Activated naive CD8-positive, alpha-beta T cell treated with anti-CD3 and anti-CD28 coated beads, Interleukin-2, amount 10 ng/mL, durations not matched to agents 7 days and 5 days (primary cell): ENCODE measurements around the gene MRGPRG. TPM values are rescaled to one million over a fixed set of nuclear protein-coding genes. Genes with fewer than 3 reads are reported as not detected.

Source experiments
- ATAC-seq: fragments of 150-1000 bp; cut with Tn5 transposase; one replicate; pipeline ENCODE4 v1.10.0; 2021; ENCODE audit warnings: low read depth, moderate library complexity
- POLR2A ChIA-PET: fragments of 350-600 bp; sonication (Branson Sonifier 250); formaldehyde crosslinking; loops from one replicate; lab custom pipeline; 2021; ENCODE audit warnings: antibody characterized with exemption; lab: Charles Lee
- DNase-seq: peaks from one replicate; pipeline ENCODE4 v3.0.0; 2021
- H3K27ac Mint-ChIP-seq: one replicate; pipeline ENCODE4 v1.8.0; 2022; ENCODE audit warnings: mild to moderate bottlenecking, mixed read lengths
- H3K27me3 Mint-ChIP-seq: one replicate; pipeline ENCODE4 v1.8.0; 2022; ENCODE audit warnings: mild to moderate bottlenecking, moderate library complexity, mixed read lengths
- H3K36me3 Mint-ChIP-seq: one replicate; pipeline ENCODE4 v1.8.0; 2021; ENCODE audit warnings: mild to moderate bottlenecking, mixed read lengths
- H3K4me1 Mint-ChIP-seq: one replicate; pipeline ENCODE4 v1.8.0; 2021; ENCODE audit warnings: mixed read lengths
- H3K4me3 Mint-ChIP-seq: one replicate; pipeline ENCODE4 v1.8.0; 2022; ENCODE audit warnings: mild to moderate bottlenecking, moderate library complexity, mixed read lengths
- H3K9me3 Mint-ChIP-seq: one replicate; pipeline ENCODE4 v1.8.0; 2021; ENCODE audit warnings: mixed read lengths
- total RNA-seq, 2 experiments: library from RNA; stranded (reverse); gene quantifications; one replicate each; pipeline ENCODE4 v1.2.3, GENCODE V29; 2021

MRGPRG gene
- total RNA-seq, 2 experiments from 2014 or later = not detected

GRCh38 chr11:3222003-3222855, 3.6 kb upstream of the MRGPRG start:
- Mint-ChIP-seq H3K4me1 (peaks cover 5% of the 10 kb centered on the region), H3K4me3 (no peak overlapping the region), H3K27me3 (peaks cover 8% of the 10 kb centered on the region), H3K27ac (no peak overlapping the region), H3K36me3 (no peaks in the 10 kb centered on the region), H3K9me3 (no peaks in the 10 kb centered on the region)
- POLR2A ChIA-PET = no interaction called here
- DNase-seq (peak; percentile 21), ATAC-seq (no peak)

- H3K4me1 Mint-ChIP-seq = peaks cover 10% of the 10 kb centered on the region
- POLR2A ChIA-PET = no interaction called here
- peaks cover 12% of the 10 kb centered on the region for H3K27me3 Mint-ChIP-seq
- no peak overlapping the region for H3K27ac Mint-ChIP-seq
- ATAC-seq (no peak), DNase-seq (peak; percentile 21)
- no peaks in the 10 kb centered on the region for H3K9me3 Mint-ChIP-seq
- H3K36me3 Mint-ChIP-seq = no peaks in the 10 kb centered on the region
- no peak overlapping the region for H3K4me3 Mint-ChIP-seq
These were observed 2.9 kb upstream of the MRGPRG start for GRCh38 chr11:3221408-3222002.

- Mint-ChIP-seq H3K4me1 (peaks cover 10% of the 10 kb centered on the region), H3K4me3 (no peak overlapping the region), H3K27ac (no peak overlapping the region), H3K9me3 (no peaks in the 10 kb centered on the region), H3K27me3 (peaks cover 12% of the 10 kb centered on the region), H3K36me3 (no peaks in the 10 kb centered on the region)
- POLR2A ChIA-PET = no interaction called here
- DNase-seq = peak; percentile 19
- ATAC-seq = no peak
These were observed 2.2 kb upstream of the MRGPRG start for GRCh38 chr11:3220521-3221407.

- DNase-seq = peak; percentile 29
- POLR2A ChIA-PET = no interaction called here
- ATAC-seq = no peak
- peaks cover 12% of the 10 kb centered on the region for H3K27me3 Mint-ChIP-seq
- H3K36me3 Mint-ChIP-seq = no peaks in the 10 kb centered on the region
- no peaks in the 10 kb centered on the region for H3K9me3 Mint-ChIP-seq
- H3K27ac Mint-ChIP-seq = no peak overlapping the region
- no peak overlapping the region for H3K4me3 Mint-ChIP-seq
- peaks cover 10% of the 10 kb centered on the region for H3K4me1 Mint-ChIP-seq
These were observed 1.5 kb upstream of the MRGPRG start for GRCh38 chr11:3220101-3220500.

- H3K27me3 Mint-ChIP-seq = peaks cover 12% of the 10 kb centered on the region
- H3K9me3 Mint-ChIP-seq = no peaks in the 10 kb centered on the region
- no peak overlapping the region for H3K27ac Mint-ChIP-seq
- H3K4me3 Mint-ChIP-seq = no peak overlapping the region
- no peaks in the 10 kb centered on the region for H3K36me3 Mint-ChIP-seq
- POLR2A ChIA-PET = no interaction called here
- no peak for ATAC-seq
- no peak for DNase-seq
- H3K4me1 Mint-ChIP-seq = peaks cover 10% of the 10 kb centered on the region
These were observed 774 bp upstream of the MRGPRG start for GRCh38 chr11:3219281-3219892.

- peaks cover 10% of the 10 kb centered on the region for H3K4me1 Mint-ChIP-seq
- H3K9me3 Mint-ChIP-seq = no peaks in the 10 kb centered on the region
- H3K27ac Mint-ChIP-seq = no peak overlapping the region
These were observed 663 bp downstream of the MRGPRG start for GRCh38 chr11:3217818-3218482.

GRCh38 chr11:3216027-3216525, 2.5 kb downstream of the MRGPRG start:
- H3K4me3 Mint-ChIP-seq = no peak overlapping the region
- H3K4me1 Mint-ChIP-seq = peaks cover 5% of the 10 kb centered on the region
- peak; percentile 16 for DNase-seq
- no peak overlapping the region for H3K27ac Mint-ChIP-seq
- no peak for ATAC-seq
- peaks cover 2% of the 10 kb centered on the region for H3K36me3 Mint-ChIP-seq
- POLR2A ChIA-PET = no interaction called here
- peaks cover 17% of the 10 kb centered on the region for H3K27me3 Mint-ChIP-seq
- H3K9me3 Mint-ChIP-seq = peaks cover 6% of the 10 kb centered on the region

More at GRCh38 chr11:3217818-3218482, 663 bp downstream of the MRGPRG start:
- DNase-seq = peak; percentile 24
- H3K27me3 Mint-ChIP-seq = peaks cover 11% of the 10 kb centered on the region
- ATAC-seq = no peak
- H3K36me3 Mint-ChIP-seq = no peaks in the 10 kb centered on the region
- no peak overlapping the region for H3K4me3 Mint-ChIP-seq
- POLR2A ChIA-PET = no interaction called here

- H3K4me3 Mint-ChIP-seq = no peak overlapping the region
- H3K36me3 Mint-ChIP-seq = peaks cover 2% of the 10 kb centered on the region
- peaks cover 5% of the 10 kb centered on the region for H3K4me1 Mint-ChIP-seq
- ATAC-seq (no peak), DNase-seq (peak; percentile 20)
- H3K27ac Mint-ChIP-seq = no peak overlapping the region
- H3K9me3 Mint-ChIP-seq = peaks cover 6% of the 10 kb centered on the region
- POLR2A ChIA-PET = no interaction called here
- peaks cover 17% of the 10 kb centered on the region for H3K27me3 Mint-ChIP-seq
These were observed 3.1 kb downstream of the MRGPRG start for GRCh38 chr11:3215346-3216026.

GRCh38 chr11:3214420-3214699, 4.3 kb downstream of the MRGPRG start:
- Mint-ChIP-seq H3K27me3 (peaks cover 21% of the 10 kb centered on the region), H3K9me3 (peaks cover 6% of the 10 kb centered on the region), H3K36me3 (peaks cover 2% of the 10 kb centered on the region), H3K4me1 (peaks cover 5% of the 10 kb centered on the region), H3K4me3 (no peak overlapping the region), H3K27ac (no peak overlapping the region)
- POLR2A ChIA-PET = no interaction called here
- ATAC-seq (no peak), DNase-seq (no peak)

- POLR2A ChIA-PET = no interaction called here
- DNase-seq (peak; percentile 14), ATAC-seq (no peak)
- H3K9me3 Mint-ChIP-seq = peaks cover 6% of the 10 kb centered on the region
- H3K27ac Mint-ChIP-seq = no peak overlapping the region
- peaks cover 21% of the 10 kb centered on the region for H3K27me3 Mint-ChIP-seq
- peaks cover 2% of the 10 kb centered on the region for H3K36me3 Mint-ChIP-seq
- peaks cover 5% of the 10 kb centered on the region for H3K4me1 Mint-ChIP-seq
- H3K4me3 Mint-ChIP-seq = no peak overlapping the region
These were observed 4.8 kb downstream of the MRGPRG start for GRCh38 chr11:3213659-3214419.

- no peak overlapping the region for H3K27ac Mint-ChIP-seq
- ATAC-seq (no peak), DNase-seq (no peak)
- peaks cover 6% of the 10 kb centered on the region for H3K9me3 Mint-ChIP-seq
- H3K4me1 Mint-ChIP-seq = no peaks in the 10 kb centered on the region
- no peak overlapping the region for H3K4me3 Mint-ChIP-seq
- POLR2A ChIA-PET = interaction anchor here (0.6 kb wide), 1 partner anchor 395 kb away, joined by 3 read pairs; no protein-coding TSS in a partner anchor
- H3K36me3 Mint-ChIP-seq = peaks cover 2% of the 10 kb centered on the region
- peaks cover 11% of the 10 kb centered on the region for H3K27me3 Mint-ChIP-seq
These were observed 10.3 kb downstream of the MRGPRG start for GRCh38 chr11:3208272-3208671.
